Esophagus squamous epithelium (tissue), 4 donors: ENCODE measurements around the gene NRF1.

ENCODE experiments used
- CTCF ChIP-seq, 6 experiments: fragments of 450-650 bp in 4 of 6; fragments of 200-600 bp in 2 of 6; sonication (generic) in 2 of 6; IDR thresholded peaks; one replicate each; pipeline ENCODE4 v1.5.1; 2016 to 2019; ENCODE audit warnings: antibody characterized with exemption in 6 of 6, mild to moderate bottlenecking in 4 of 6, moderate library complexity in 4 of 6
- POLR2A ChIP-seq, 4 donors: fragments of 450-650 bp; IDR thresholded peaks; one replicate each; pipeline ENCODE4 v1.6.1; 2017; ENCODE audit warnings: antibody characterized with exemption in 4 of 4, mild to moderate bottlenecking in 4 of 4, moderate library complexity in 3 of 4

GRCh38 chr7:129657363-129657762 lies 45.8 kb downstream of the NRF1 start:
- TF ChIP-seq POLR2A (IDR thresholded peaks at IDR 0.05) (no peak), CTCF (IDR thresholded peaks at IDR 0.05) (no peak)
